ENCODE measurements around the gene EFNA5. TPM values are rescaled to one million over a fixed set of nuclear protein-coding genes. Genes with fewer than 3 reads are reported as not detected.

Gene EFNA5
- total and polyA plus RNA-seq, 10 of the 15 experiments (the other 5 are each of a cell fraction or from before 2014, with no cell fraction given): 0.19 to 12.6 (median 3.9) TPM

DNA sequence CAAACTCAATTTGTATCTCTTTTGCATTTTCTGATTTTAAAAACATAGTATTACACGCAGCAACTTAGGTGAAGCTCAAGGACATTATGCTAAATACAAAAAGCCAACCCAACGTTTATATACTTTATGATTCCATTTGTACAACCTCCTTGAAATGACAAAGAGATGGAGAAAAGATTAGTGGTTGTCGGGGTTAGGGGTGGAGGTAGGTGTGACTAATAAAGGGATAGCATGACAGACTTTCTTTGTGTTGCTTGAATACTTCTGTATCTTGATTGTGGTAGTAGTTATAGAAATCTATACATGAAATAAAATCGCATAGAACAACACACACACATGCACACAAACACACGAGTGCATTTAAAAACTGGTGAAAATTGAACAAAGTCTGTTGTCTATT is 42.5 kb upstream of the EFNA5 start:
- in situ Hi-C loops (cut with MboI) (no loop called here), intact Hi-C loops (cut with micrococcal nuclease; ENCODE audit: unreplicated experiment) (no loop called here)
- H3K4me3 ChIP-seq: no peak overlapping the region
- RAD21 ChIA-PET (ENCODE audit: unreplicated experiment): no interaction called here
- H3K27me3 ChIP-seq (replicated peaks in 1 of 2; ENCODE audit: control insufficient read depth in 2 of 2, insufficient read depth in 2 of 2, low read length in 1 of 2): no peaks in the 10 kb centered on the region
- H3K9me3 ChIP-seq (replicated peaks; ENCODE audit: control insufficient read depth, insufficient read depth, low read length): peaks cover 1% of the 10 kb centered on the region; the same call in 1 of the 3 replicates
- no peaks in the 10 kb centered on the region for H3K79me2 ChIP-seq (ENCODE audit: control insufficient read depth, insufficient read depth, low read length)
- 38% methylated on average over 5 of the region's 5 CpGs for WGBS (ENCODE audit: insufficient coverage, insufficient replicate concordance, low lambda C conversion rate, missing lambda C conversion rate)
- no peak overlapping the region for H3K9ac ChIP-seq (ENCODE audit: control insufficient read depth, insufficient read depth, low read length)
- CTCF ChIA-PET: no interaction called here
- DNase-seq (ENCODE audit: low read depth, low spot score) (no peak), FAIRE-seq (peak; percentile 18), ATAC-seq (no peak)
- TF ChIP-seq POLR2AphosphoS2 (IDR thresholded peaks at IDR 0.05; ENCODE audit: low read depth, low read length) (no peak), POLR2AphosphoS5 (IDR thresholded peaks at IDR 0.05; ENCODE audit: low read length) (no peak)
- no peak overlapping the region for H3K27ac ChIP-seq (ENCODE audit: control insufficient read depth, insufficient read depth)
- BruUV-seq (replicated peaks): no TSS peak
- H2AFZ ChIP-seq (ENCODE audit: control insufficient read depth, low read depth, low read length): no peak overlapping the region
- POLR2A ChIA-PET: no interaction called here
- H3K36me3 ChIP-seq (ENCODE audit: control insufficient read depth in 2 of 2, insufficient read depth in 2 of 2, low read length in 1 of 2): no peaks in the 10 kb centered on the region
- no peaks in the 10 kb centered on the region for H3K4me1 ChIP-seq (ENCODE audit: control insufficient read depth, insufficient read depth, low read length)
- no peak overlapping the region for H3K4me2 ChIP-seq (ENCODE audit: control insufficient read depth, insufficient read depth)
- SMC1A ChIA-PET (ENCODE audit: uncharacterized antibody, unreplicated experiment): no interaction called here
- H4K20me1 ChIP-seq (ENCODE audit: control insufficient read depth, insufficient read depth): no peaks in the 10 kb centered on the region

- BruUV-seq (replicated peaks): no TSS peak
- H3K9ac ChIP-seq (ENCODE audit: control insufficient read depth, insufficient read depth, low read length): no peak overlapping the region
- no peak overlapping the region for H3K4me2 ChIP-seq (ENCODE audit: control insufficient read depth, insufficient read depth)
- no peaks in the 10 kb centered on the region for H3K79me2 ChIP-seq (ENCODE audit: control insufficient read depth, insufficient read depth, low read length)
- no peaks in the 10 kb centered on the region for H4K20me1 ChIP-seq (ENCODE audit: control insufficient read depth, insufficient read depth)
- H3K36me3 ChIP-seq (ENCODE audit: control insufficient read depth in 2 of 2, insufficient read depth in 2 of 2, low read length in 1 of 2): no peaks in the 10 kb centered on the region
- ChIA-PET SMC1A (ENCODE audit: uncharacterized antibody, unreplicated experiment) (no interaction called here), POLR2A (no interaction called here), CTCF (no interaction called here), RAD21 (ENCODE audit: unreplicated experiment) (no interaction called here)
- in situ Hi-C loops (cut with MboI) (no loop called here), intact Hi-C loops (cut with micrococcal nuclease; ENCODE audit: unreplicated experiment) (no loop called here)
- H3K4me3 ChIP-seq: no peak overlapping the region
- 32% methylated on average over 2 of the region's 2 CpGs for WGBS (ENCODE audit: insufficient coverage, insufficient replicate concordance, low lambda C conversion rate, missing lambda C conversion rate)
- no peak overlapping the region for H2AFZ ChIP-seq (ENCODE audit: control insufficient read depth, low read depth, low read length)
- H3K4me1 ChIP-seq (ENCODE audit: control insufficient read depth, insufficient read depth, low read length): no peaks in the 10 kb centered on the region
- no peak for DNase-seq (ENCODE audit: low read depth, low spot score)
- no peak for FAIRE-seq
- no peaks in the 10 kb centered on the region for H3K27me3 ChIP-seq (replicated peaks in 1 of 2; ENCODE audit: control insufficient read depth in 2 of 2, insufficient read depth in 2 of 2, low read length in 1 of 2)
- ATAC-seq: no peak
- H3K27ac ChIP-seq (ENCODE audit: control insufficient read depth, insufficient read depth): no peak overlapping the region
- no peaks in the 10 kb centered on the region; the same call in 2 of the 3 replicates for H3K9me3 ChIP-seq (replicated peaks; ENCODE audit: control insufficient read depth, insufficient read depth, low read length)
- no peak for TF ChIP-seq MEF2A (IDR thresholded peaks at IDR 0.05; ENCODE audit: insufficient read depth, low read depth, low read length)
- no peak for TF ChIP-seq CREM (IDR thresholded peaks at IDR 0.05; ENCODE audit: low read depth)
- TF ChIP-seq CHD4 (IDR thresholded peaks at IDR 0.05): no peak
- TF ChIP-seq IRF3 (IDR thresholded peaks at IDR 0.05): no peak
- no peak for TF ChIP-seq DPF2 (IDR thresholded peaks at IDR 0.05)
- TF ChIP-seq PBX3 (IDR thresholded peaks at IDR 0.05; ENCODE audit: insufficient replicate concordance, low read depth, low read length): no peak
Measured at GRCh38 chr5:107712359-107712870, 41.7 kb upstream of the EFNA5 start.
